Upper lobe of left lung (tissue), 6 donors: Measurements from ENCODE around the gene DBNDD2. TPM values are rescaled to one million over a fixed set of nuclear protein-coding genes. Genes with fewer than 3 reads are reported as not detected.

Source experiments
- ATAC-seq, 2 donors: fragments of 200-7000 bp; cut with Tn5 transposase; one replicate each; pipeline ENCODE4 v1.9.1; 2022; ENCODE audit warnings: mild to moderate bottlenecking in 2 of 2, moderate library complexity in 2 of 2; ENCODE audit not compliant: low FRiP score in 2 of 2
- DNase-seq, 2 donors: peaks; one replicate each; pipeline ENCODE4 v3.0.0-alpha.2; 2019 to 2020
- H3K27ac ChIP-seq, 4 donors: fragments of 200-600 bp; sonication (generic); one replicate each; pipeline ENCODE4 v1.5.1; 2016 to 2019
- H3K27me3 ChIP-seq, 4 donors: fragments of 200-600 bp; sonication (generic); one replicate each; pipeline ENCODE4 v1.5.1; 2017 to 2019
- H3K36me3 ChIP-seq, 4 donors: fragments of 200-600 bp; sonication (generic); one replicate each; pipeline ENCODE4 v1.5.1; 2016 to 2019
- H3K4me1 ChIP-seq, 4 donors: fragments of 200-600 bp; sonication (generic); one replicate each; pipeline ENCODE4 v1.5.1; 2018 to 2019
- H3K4me3 ChIP-seq, 4 donors: fragments of 200-600 bp; sonication (generic); one replicate each; pipeline ENCODE4 v1.5.1; 2017 to 2019; ENCODE audit warnings: mild to moderate bottlenecking in 2 of 4, moderate library complexity in 1 of 4
- H3K9me3 ChIP-seq, 4 donors: fragments of 200-600 bp; sonication (generic); one replicate each; pipeline ENCODE4 v1.5.1; 2018 to 2019
- CTCF ChIP-seq, 6 experiments: fragments of 450-650 bp in 4 of 6; fragments of 200-600 bp in 2 of 6; sonication (generic) in 2 of 6; IDR thresholded peaks; one replicate each; pipeline ENCODE4 v1.5.1; 2016 to 2019; ENCODE audit warnings: antibody characterized with exemption in 6 of 6
- EP300 ChIP-seq, 4 donors: sonication (generic); formaldehyde crosslinking; IDR thresholded peaks; one replicate each; pipeline ENCODE4 v1.5.1; 2017; ENCODE audit warnings: antibody characterized with exemption in 4 of 4, control low read depth in 2 of 4
- POLR2A ChIP-seq, 4 donors: fragments of 450-650 bp; IDR thresholded peaks; one replicate each; pipeline ENCODE4 v1.5.1; 2016 to 2017; ENCODE audit warnings: antibody characterized with exemption in 4 of 4, mild to moderate bottlenecking in 2 of 4
- POLR2AphosphoS5 ChIP-seq, 2 donors: sonication (generic); formaldehyde crosslinking; IDR thresholded peaks; one replicate each; pipeline ENCODE4 v1.5.1; 2017; ENCODE audit warnings: antibody characterized with exemption in 2 of 2
- WGBS, 2 donors: methylation state at CpG; one replicate each; pipeline ENCODE4 v1.1.5; 2017 to 2018; 5-methylcytosine and 5-hydroxymethylcytosine counted together
- total RNA-seq, 6 donors: library from RNA; depleted of rRNA in 4 of 6; stranded (reverse); fragments of >200 nt in 4 of 6; gene quantifications; one replicate each; pipeline versions ENCODE4 v1.1.0 to v1.2.1, GENCODE V29; 2016 to 2021
- donor health status: DM: no; HTN: no; CAD: no; lungs with moderate emphysema.
- donor health status: DM: no; HTN: yes; CAD: no; lungs with severe emphysema.

The DBNDD2 gene
- total RNA-seq, 6 donors from 2014 or later = 30.4 to 75.4 (median 52.8) TPM

GRCh38 chr20:45419188-45420091, 11.4 kb downstream of the DBNDD2 start:
- Histone ChIP-seq H3K27ac (peak overlapping the region; percentile 33 to 56 (median 48)), H3K4me1 (peaks cover 20 to 33% (median 25%) of the 10 kb centered on the region in 4 donors), H3K9me3 (no peaks in the 10 kb centered on the region), H3K27me3 (no peaks in the 10 kb centered on the region), H3K4me3 (no peak overlapping the region), H3K36me3 (peaks cover 24 to 55% (median 44%) of the 10 kb centered on the region in 4 donors)
- DNase-seq = peak; percentile 46 to 48
- WGBS, 2 donors = 66 to 78% methylated on average over 11 to 17 of the region's 17 CpGs
- TF ChIP-seq POLR2AphosphoS5 (IDR thresholded peaks at IDR 0.05) (peak in 1 of 2 donors; percentile 44), POLR2A (IDR thresholded peaks at IDR 0.05) (peak in 1 of 4 donors; percentile 19), CTCF (IDR thresholded peaks at IDR 0.05) (no peak), EP300 (IDR thresholded peaks at IDR 0.05) (no peak)
- peak; percentile 72 to 78 for ATAC-seq

GRCh38 chr20:45420125-45420524, 12.0 kb downstream of the DBNDD2 start:
- H3K27me3 ChIP-seq = no peaks in the 10 kb centered on the region
- H3K4me3 ChIP-seq = no peak overlapping the region
- H3K36me3 ChIP-seq = peaks cover 31 to 62% (median 50%) of the 10 kb centered on the region in 4 donors
- peaks cover 20 to 31% (median 25%) of the 10 kb centered on the region in 4 donors for H3K4me1 ChIP-seq
- no peak for TF ChIP-seq POLR2AphosphoS5 (IDR thresholded peaks at IDR 0.05)
- TF ChIP-seq POLR2A (IDR thresholded peaks at IDR 0.05) = no peak
- TF ChIP-seq CTCF (IDR thresholded peaks at IDR 0.05) = no peak
- TF ChIP-seq EP300 (IDR thresholded peaks at IDR 0.05) = no peak
- no peaks in the 10 kb centered on the region for H3K9me3 ChIP-seq
- no peak for DNase-seq
- H3K27ac ChIP-seq = peak overlapping the region in 2 of 4 donors; percentile 18 to 32
- ATAC-seq = no peak
- 91 to 95% methylated on average over 8 of the region's 8 CpGs for WGBS, 2 donors

DNA sequence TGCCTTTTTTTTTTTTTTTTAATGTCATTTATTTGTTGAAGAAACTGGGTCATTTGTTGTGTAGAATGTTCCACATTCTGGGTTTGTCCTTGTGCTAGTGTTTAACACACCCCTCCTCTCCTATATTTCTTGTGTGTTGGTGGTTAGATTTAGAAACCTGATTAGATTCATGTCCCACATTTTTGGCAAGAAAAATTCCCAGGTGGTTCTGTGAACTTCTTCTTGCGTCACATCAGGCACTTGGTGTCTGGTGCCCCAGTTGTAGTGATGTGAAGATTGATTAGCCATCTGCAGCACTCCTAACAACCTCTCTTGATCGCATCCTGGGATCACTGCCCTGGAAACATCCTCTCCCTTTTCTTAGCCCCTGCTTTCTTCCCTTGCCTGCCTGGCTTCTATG, 15.6 kb downstream of the DBNDD2 start:
- no peak overlapping the region for H3K4me3 ChIP-seq
- whole genome bisulfite sequencing, 2 donors = 90 to 100% methylated on average over 2 of the region's 2 CpGs
- TF ChIP-seq EP300 (IDR thresholded peaks at IDR 0.05) = no peak
- TF ChIP-seq CTCF (IDR thresholded peaks at IDR 0.05) = no peak
- TF ChIP-seq POLR2A (IDR thresholded peaks at IDR 0.05) = no peak
- TF ChIP-seq POLR2AphosphoS5 (IDR thresholded peaks at IDR 0.05) = no peak
- peaks cover 0 to 12% (median 9%) of the 10 kb centered on the region in 4 donors for H3K4me1 ChIP-seq
- ATAC-seq (no peak), DNase-seq (no peak)
- H3K36me3 ChIP-seq = peaks cover 37 to 80% (median 65%) of the 10 kb centered on the region in 4 donors
- no peaks in the 10 kb centered on the region for H3K9me3 ChIP-seq
- no peaks in the 10 kb centered on the region for H3K27me3 ChIP-seq
- no peak overlapping the region for H3K27ac ChIP-seq

GRCh38 chr20:45425561-45425960, 17.5 kb downstream of the DBNDD2 start:
- Histone ChIP-seq H3K9me3 (no peaks in the 10 kb centered on the region), H3K4me3 (no peak overlapping the region), H3K27ac (no peak overlapping the region), H3K27me3 (no peaks in the 10 kb centered on the region), H3K36me3 (peaks cover 28 to 62% (median 51%) of the 10 kb centered on the region in 4 donors), H3K4me1 (no peaks in the 10 kb centered on the region)
- no peak for TF ChIP-seq POLR2A (IDR thresholded peaks at IDR 0.05)
- no peak for TF ChIP-seq CTCF (IDR thresholded peaks at IDR 0.05)
- no peak for TF ChIP-seq POLR2AphosphoS5 (IDR thresholded peaks at IDR 0.05)
- no peak for TF ChIP-seq EP300 (IDR thresholded peaks at IDR 0.05)
- 95 to 97% methylated on average over 17 of the region's 17 CpGs for WGBS, 2 donors
- ATAC-seq (no peak), DNase-seq (peak in 1 of 2 donors; percentile 53)
